GM18517 (cell line): ENCODE measurements around the gene DAPK2.

Source experiments
- ATAC-seq: cut with Tn5 transposase; IDR thresholded peaks from one replicate; pipeline ENCODE4 v1.9.1; 2021; ENCODE audit warnings: mild to moderate bottlenecking, moderate library complexity; ENCODE audit not compliant: unreplicated experiment

The DAPK2 gene

GRCh38 chr15:63918317-63918672, 128.0 kb downstream of the DAPK2 start:
- ATAC-seq: no peak

- no peak for ATAC-seq
Measured at GRCh38 chr15:63917588-63918316, 128.5 kb downstream of the DAPK2 start.

GRCh38 chr15:63915873-63916771, 130.2 kb downstream of the DAPK2 start:
- ATAC-seq: no peak

- ATAC-seq: no peak
Measured at GRCh38 chr15:63915209-63915872, 130.9 kb downstream of the DAPK2 start.

GRCh38 chr15:63913786-63914315, 132.4 kb downstream of the DAPK2 start:
- no peak for ATAC-seq

GRCh38 chr15:63913336-63913735, 132.9 kb downstream of the DAPK2 start:
- ATAC-seq: no peak

GRCh38 chr15:63912061-63912615, 134.1 kb downstream of the DAPK2 start:
- no peak for ATAC-seq

- ATAC-seq: no peak
Measured at GRCh38 chr15:63911160-63911559, 135.1 kb downstream of the DAPK2 start.

GRCh38 chr15:63909819-63910437, 136.4 kb downstream of the DAPK2 start:
- ATAC-seq: no peak

- ATAC-seq: no peak
Measured at GRCh38 chr15:63908991-63909390, 137.3 kb downstream of the DAPK2 start.

GRCh38 chr15:63908281-63908680, 138.0 kb downstream of the DAPK2 start:
- ATAC-seq: no peak

GRCh38 chr15:63907521-63907920, 138.8 kb downstream of the DAPK2 start:
- no peak for ATAC-seq

GRCh38 chr15:63906266-63906584, 140.1 kb downstream of the DAPK2 start:
- no peak for ATAC-seq

GRCh38 chr15:63905558-63906265, 140.6 kb downstream of the DAPK2 start:
- ATAC-seq: no peak

GRCh38 chr15:63905131-63905530, 141.2 kb downstream of the DAPK2 start:
- no peak for ATAC-seq

- ATAC-seq: no peak
Measured at GRCh38 chr15:63904042-63904441, 142.2 kb downstream of the DAPK2 start.

GRCh38 chr15:63902671-63903035, 143.6 kb downstream of the DAPK2 start:
- ATAC-seq: no peak

GRCh38 chr15:63901912-63902670, 144.2 kb downstream of the DAPK2 start:
- no peak for ATAC-seq

- ATAC-seq: no peak
Measured at GRCh38 chr15:63900306-63900705, 146.0 kb downstream of the DAPK2 start.
